ENCODE data around the gene FASTK. TPM values are rescaled to one million over a fixed set of nuclear protein-coding genes. Genes with fewer than 3 reads are reported as not detected.
A peak's percentile ranks its signal among the peaks of the same experiment; 100 is the strongest.

The FASTK gene
- total RNA-seq, 2 donors from 2014 or later, result 64.0 to 71.0 TPM

DNA sequence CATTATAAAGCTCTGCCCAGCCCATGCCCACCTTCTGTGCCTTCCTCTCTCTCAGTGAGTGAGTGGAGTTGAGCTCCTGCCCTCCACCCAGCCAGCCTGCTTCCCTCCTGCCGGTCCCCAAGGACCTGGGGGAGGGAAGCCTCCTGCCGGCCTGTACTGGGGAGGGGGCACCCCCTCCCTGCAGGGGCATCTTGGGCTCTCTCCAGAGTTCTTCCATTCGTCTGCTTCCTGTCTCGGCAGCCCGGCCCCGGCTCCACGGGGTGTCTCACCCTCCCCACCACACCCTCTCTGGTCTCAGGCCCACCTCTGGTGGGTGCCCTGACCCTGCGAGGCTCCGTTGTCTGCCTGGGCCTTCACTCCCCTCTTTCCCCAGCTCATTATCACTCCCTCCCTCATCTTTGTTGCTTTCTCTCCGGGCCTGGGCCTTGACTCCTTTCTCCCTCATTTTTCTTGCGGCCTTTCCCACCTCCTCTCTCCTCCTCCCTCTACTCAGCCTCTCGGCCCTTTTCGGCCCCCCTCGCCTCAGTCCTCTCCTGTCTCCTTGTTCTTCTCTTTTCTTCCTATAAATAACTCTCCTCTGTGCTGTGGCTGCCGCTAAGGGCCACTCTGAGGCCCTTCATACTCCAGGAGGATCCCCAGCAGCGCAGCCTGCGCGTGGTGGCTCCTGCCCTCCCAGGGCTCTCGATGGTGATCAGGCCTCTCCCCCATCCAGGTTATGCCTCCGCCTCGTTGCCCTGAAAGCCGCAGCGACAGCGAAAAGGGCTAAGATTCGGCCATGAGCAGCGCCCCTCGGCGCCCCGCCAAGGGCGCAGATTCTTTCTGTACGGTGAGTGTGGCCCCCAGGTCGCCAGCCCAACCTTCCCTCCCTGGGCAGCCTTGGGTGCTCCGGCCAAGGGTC is 19.1 kb downstream of the FASTK start:
- peaks cover under 1% of the 10 kb centered on the region for H3K27me3 ChIP-seq (ENCODE audit: control insufficient read depth, insufficient read depth, low read length, poor library complexity, severe bottlenecking)
- no peaks in the 10 kb centered on the region for H3K9me3 Mint-ChIP-seq
- no peak overlapping the region for H3K27ac ChIP-seq (ENCODE audit: low read depth, low read length)
- peak overlapping the region; percentile 94 for H3K4me3 ChIP-seq (ENCODE audit: low read length)
- H3K36me3 ChIP-seq (ENCODE audit: control insufficient read depth, insufficient read depth, low read length), result peaks cover 20% of the 10 kb centered on the region
- H3K9ac ChIP-seq (ENCODE audit: extremely low read depth, low read length, poor library complexity, severe bottlenecking), result no peak overlapping the region
- peak overlapping the region; percentile 84 for H3K4me3 Mint-ChIP-seq
- peaks cover 9% of the 10 kb centered on the region for H3K27me3 Mint-ChIP-seq (ENCODE audit: insufficient read depth)
- peaks cover 18% of the 10 kb centered on the region for H3K4me1 ChIP-seq (ENCODE audit: control insufficient read depth, insufficient read depth, low read length)
- peak overlapping the region; percentile 87 for H3K27ac Mint-ChIP-seq
- no peak for TF ChIP-seq CTCF (conservative IDR thresholded peaks at IDR 0.05)
- 32 to 41% methylated on average over 15 to 33 of the region's 33 CpGs for WGBS, 2 experiments (ENCODE audit: insufficient coverage in 1 of 2, insufficient read length in 1 of 2)
- peak; percentile 73 for DNase-seq
- H3K4me1 Mint-ChIP-seq, result peaks cover 39% of the 10 kb centered on the region
- peaks cover 14% of the 10 kb centered on the region for H3K36me3 Mint-ChIP-seq (ENCODE audit: low read depth)
- H3K9me3 ChIP-seq (ENCODE audit: control insufficient read depth, low read length), result no peaks in the 10 kb centered on the region

- no peak overlapping the region for H3K27ac ChIP-seq (ENCODE audit: low read depth, low read length)
- H3K9me3 Mint-ChIP-seq, result no peaks in the 10 kb centered on the region
- WGBS, 2 experiments (ENCODE audit: insufficient coverage in 1 of 2, insufficient read length in 1 of 2), result 11 to 13% methylated on average over 8 to 19 of the region's 21 CpGs
These were observed 20.0 kb downstream of the FASTK start for GRCh38 chr7:151060416-151061212.

More at GRCh38 chr7:151060416-151061212, 20.0 kb downstream of the FASTK start:
- Mint-ChIP-seq H3K27ac (peak overlapping the region; percentile 79), H3K27me3 (ENCODE audit: insufficient read depth) (peaks cover 14% of the 10 kb centered on the region), H3K4me3 (peak overlapping the region; percentile 84), H3K4me1 (peaks cover 40% of the 10 kb centered on the region), H3K36me3 (ENCODE audit: low read depth) (peaks cover 13% of the 10 kb centered on the region)
- Histone ChIP-seq H3K9me3 (ENCODE audit: control insufficient read depth, low read length) (no peaks in the 10 kb centered on the region), H3K4me3 (ENCODE audit: low read length) (peak overlapping the region; percentile 94), H3K4me1 (ENCODE audit: control insufficient read depth, insufficient read depth, low read length) (peaks cover 18% of the 10 kb centered on the region), H3K36me3 (ENCODE audit: control insufficient read depth, insufficient read depth, low read length) (peaks cover 13% of the 10 kb centered on the region), H3K9ac (ENCODE audit: extremely low read depth, low read length, poor library complexity, severe bottlenecking) (peak overlapping the region; percentile 67), H3K27me3 (ENCODE audit: control insufficient read depth, insufficient read depth, low read length, poor library complexity, severe bottlenecking) (peaks cover 9% of the 10 kb centered on the region)
- peak; percentile 60 for DNase-seq
- TF ChIP-seq CTCF (conservative IDR thresholded peaks at IDR 0.05), result no peak
